ENCODE data around the gene WBP11. TPM values are rescaled to one million over a fixed set of nuclear protein-coding genes. Genes with fewer than 3 reads are reported as not detected.
A peak's percentile ranks its signal among the peaks of the same experiment; 100 is the strongest.

Gene WBP11
- 6.7 TPM for total RNA-seq

DNA sequence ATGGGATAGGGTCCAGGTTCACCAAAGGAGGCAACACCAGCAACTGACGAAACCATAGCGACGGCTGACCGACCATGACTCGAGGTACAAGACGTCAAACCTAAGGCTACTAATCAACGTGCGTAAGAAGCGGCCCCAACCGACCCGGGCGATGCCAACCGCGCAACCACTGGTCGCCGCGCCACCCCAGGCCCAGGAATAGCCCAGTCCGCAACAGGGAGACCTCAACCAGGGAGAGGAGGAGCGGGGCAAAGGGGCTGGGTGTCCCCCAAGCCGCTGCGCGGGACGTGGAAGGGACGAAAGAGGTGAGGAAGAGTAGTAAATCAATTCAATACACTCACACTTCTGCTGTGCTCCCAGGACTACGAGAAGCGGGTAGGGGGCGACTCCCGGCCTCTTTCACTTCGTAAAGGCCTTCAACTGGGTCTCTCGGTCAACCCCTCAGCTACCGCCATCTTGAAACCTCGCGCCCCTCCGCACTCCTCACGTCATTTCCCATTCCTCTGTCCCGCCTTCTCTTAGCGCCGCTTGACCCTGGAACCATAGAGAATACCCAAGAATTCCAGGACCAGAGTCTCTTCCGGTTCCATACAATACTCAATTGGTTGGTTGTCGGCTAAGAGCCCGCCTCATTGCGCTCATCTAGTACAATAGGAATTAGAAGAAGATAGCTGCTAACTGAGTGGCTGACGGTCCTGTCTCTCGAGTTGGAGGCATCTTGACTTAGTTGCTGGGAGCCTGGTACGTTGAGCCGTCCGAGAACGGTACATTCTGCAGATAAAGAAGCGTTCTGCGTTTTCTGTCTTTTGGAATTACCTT lies at the start of gene WBP11, which contains the start of gene C12orf60:
WBP11 (minus strand) TSS at position 468 of the 819 bp plus-strand sequence. CDS start 2,095 bp downstream, outside the sequence.
C12orf60 (plus strand) TSS at position 660 of the 819 bp plus-strand sequence. CDS start 19,266 bp downstream, outside the sequence.
- Histone ChIP-seq H3K27me3 (no peaks in the 10 kb centered on the region), H3K4me3 (peak within 1 kb of the TSS; percentile 84 to 98), H3K27ac (peak within 1 kb of the TSS; percentile 90 to 97), H3K9me3 (no peaks in the 10 kb centered on the region), H3K36me3 (peaks cover 7 to 12% of the 10 kb centered on the region in 2 donors), H3K4me1 (peaks cover 3 to 9% of the 10 kb centered on the region in 2 donors)
- TF ChIP-seq, protein P1, sequence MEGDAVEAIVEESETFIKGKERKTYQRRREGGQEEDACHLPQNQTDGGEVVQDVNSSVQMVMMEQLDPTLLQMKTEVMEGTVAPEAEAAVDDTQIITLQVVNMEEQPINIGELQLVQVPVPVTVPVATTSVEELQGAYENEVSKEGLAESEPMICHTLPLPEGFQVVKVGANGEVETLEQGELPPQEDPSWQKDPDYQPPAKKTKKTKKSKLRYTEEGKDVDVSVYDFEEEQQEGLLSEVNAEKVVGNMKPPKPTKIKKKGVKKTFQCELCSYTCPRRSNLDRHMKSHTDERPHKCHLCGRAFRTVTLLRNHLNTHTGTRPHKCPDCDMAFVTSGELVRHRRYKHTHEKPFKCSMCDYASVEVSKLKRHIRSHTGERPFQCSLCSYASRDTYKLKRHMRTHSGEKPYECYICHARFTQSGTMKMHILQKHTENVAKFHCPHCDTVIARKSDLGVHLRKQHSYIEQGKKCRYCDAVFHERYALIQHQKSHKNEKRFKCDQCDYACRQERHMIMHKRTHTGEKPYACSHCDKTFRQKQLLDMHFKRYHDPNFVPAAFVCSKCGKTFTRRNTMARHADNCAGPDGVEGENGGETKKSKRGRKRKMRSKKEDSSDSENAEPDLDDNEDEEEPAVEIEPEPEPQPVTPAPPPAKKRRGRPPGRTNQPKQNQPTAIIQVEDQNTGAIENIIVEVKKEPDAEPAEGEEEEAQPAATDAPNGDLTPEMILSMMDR (IDR thresholded peaks at IDR 0.05): no peak
- peak; percentile 95 to 98 for DNase-seq (ENCODE audit: low spot score in 2 of 2)
- intact Hi-C loops (cut with DNase I): loop anchor here (2.0 kb wide), 2 partner anchors 28 to 38 kb away; a partner anchor contains a TSS

DNA sequence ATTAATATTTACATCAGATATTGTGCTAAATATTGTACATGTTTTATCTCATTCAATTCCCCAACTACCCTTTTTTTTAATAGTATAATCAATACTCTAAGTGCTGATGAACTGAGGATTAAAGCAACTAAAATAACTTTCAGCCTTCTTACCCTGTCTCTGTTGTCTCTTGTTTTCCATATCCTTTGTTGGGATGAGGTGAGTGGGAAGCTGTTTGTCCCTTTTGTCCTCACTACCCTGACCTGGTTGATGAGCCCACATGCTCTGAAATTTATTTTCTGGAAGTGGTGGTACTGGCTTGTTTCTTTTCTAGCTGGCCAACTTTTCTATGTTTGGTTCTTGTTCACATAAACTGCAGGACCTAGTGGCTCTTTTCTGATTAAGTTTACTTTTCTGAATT lies 49.6 kb upstream of the WBP11 start:
- peaks cover 4 to 22% of the 10 kb centered on the region in 2 donors for H3K4me1 ChIP-seq
- no peaks in the 10 kb centered on the region for H3K9me3 ChIP-seq
- no peak overlapping the region for H3K27ac ChIP-seq
- no peak for DNase-seq (ENCODE audit: low spot score in 2 of 2)
- TF ChIP-seq, protein P1 (IDR thresholded peaks at IDR 0.05): no peak
- H3K4me3 ChIP-seq: no peak overlapping the region
- intact Hi-C loops (cut with DNase I): no loop called here
- H3K36me3 ChIP-seq: no peaks in the 10 kb centered on the region
- no peaks in the 10 kb centered on the region for H3K27me3 ChIP-seq

DNA sequence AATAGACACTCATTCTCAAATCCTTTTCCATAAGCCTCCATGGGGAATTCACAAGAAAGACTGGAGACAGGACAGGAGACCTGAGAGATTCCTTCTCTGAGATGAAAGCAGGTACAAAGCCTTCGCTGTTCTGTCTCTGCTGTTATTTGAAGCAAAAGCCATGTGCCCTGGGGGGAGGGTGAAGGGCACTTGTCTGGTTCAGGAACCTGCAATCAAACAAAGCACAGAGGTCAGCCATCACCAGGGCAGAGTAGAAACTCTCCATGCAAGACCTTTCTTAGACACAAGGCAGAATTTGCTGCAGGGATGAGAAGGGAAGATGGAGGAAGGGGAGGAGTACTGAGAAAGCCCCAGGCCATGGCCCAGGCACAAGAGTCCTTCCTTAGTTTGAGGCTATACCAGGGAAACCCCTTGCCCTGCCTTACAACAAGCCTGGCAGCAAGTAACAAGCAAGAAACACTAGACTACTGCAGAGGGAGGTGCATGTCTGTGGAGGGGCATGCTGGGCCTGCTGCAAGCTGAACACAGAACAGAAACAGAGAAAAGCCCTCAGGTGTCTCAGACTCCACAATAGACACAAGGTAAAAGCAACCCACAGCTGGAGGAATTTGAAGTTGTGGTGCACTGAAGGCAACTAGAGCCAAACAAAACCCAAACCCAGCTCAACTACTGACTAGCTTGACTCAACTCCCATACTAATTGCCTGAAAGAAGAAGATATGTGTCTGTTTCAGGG lies 47.8 kb upstream of the WBP11 start:
- intact Hi-C loops (cut with DNase I): no loop called here
- Histone ChIP-seq H3K4me1 (peaks cover 4 to 35% of the 10 kb centered on the region in 2 donors), H3K27ac (no peak overlapping the region), H3K4me3 (no peak overlapping the region), H3K9me3 (no peaks in the 10 kb centered on the region), H3K36me3 (no peaks in the 10 kb centered on the region), H3K27me3 (no peaks in the 10 kb centered on the region)
- DNase-seq (ENCODE audit: low spot score in 2 of 2): no peak
- TF ChIP-seq, protein P1 (IDR thresholded peaks at IDR 0.05): no peak

DNA sequence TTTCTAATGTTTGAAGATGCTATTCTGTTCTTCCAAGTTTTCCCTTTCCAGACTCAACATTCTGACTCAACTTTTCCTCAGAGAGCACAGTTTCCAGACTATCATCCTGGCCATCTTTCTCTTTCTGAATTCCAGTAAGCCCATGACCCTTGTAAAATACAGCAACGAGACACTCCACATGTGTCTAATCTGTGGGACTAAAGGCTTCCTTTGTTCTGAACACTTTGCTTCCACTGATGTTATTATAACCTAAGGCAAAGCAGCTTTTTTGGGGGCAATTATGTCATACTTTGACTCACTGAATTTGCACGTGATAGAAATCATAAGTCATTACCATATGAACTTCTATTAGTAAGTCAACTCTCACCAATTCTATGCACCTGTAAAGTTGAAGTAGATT lies 46.4 kb upstream of the WBP11 start:
- H3K27me3 ChIP-seq: no peaks in the 10 kb centered on the region
- TF ChIP-seq, protein P1 (IDR thresholded peaks at IDR 0.05): no peak
- H3K4me1 ChIP-seq: peaks cover 8 to 48% of the 10 kb centered on the region in 2 donors
- no peaks in the 10 kb centered on the region for H3K9me3 ChIP-seq
- intact Hi-C loops (cut with DNase I): loop anchor here (2.0 to 10.0 kb wide), 4 partner anchors 43 to 675 kb away; no protein-coding TSS in a partner anchor
- no peaks in the 10 kb centered on the region for H3K36me3 ChIP-seq
- H3K27ac ChIP-seq: peak overlapping the region; percentile 53 to 60
- DNase-seq (ENCODE audit: low spot score in 2 of 2): no peak
- H3K4me3 ChIP-seq: no peak overlapping the region

DNA sequence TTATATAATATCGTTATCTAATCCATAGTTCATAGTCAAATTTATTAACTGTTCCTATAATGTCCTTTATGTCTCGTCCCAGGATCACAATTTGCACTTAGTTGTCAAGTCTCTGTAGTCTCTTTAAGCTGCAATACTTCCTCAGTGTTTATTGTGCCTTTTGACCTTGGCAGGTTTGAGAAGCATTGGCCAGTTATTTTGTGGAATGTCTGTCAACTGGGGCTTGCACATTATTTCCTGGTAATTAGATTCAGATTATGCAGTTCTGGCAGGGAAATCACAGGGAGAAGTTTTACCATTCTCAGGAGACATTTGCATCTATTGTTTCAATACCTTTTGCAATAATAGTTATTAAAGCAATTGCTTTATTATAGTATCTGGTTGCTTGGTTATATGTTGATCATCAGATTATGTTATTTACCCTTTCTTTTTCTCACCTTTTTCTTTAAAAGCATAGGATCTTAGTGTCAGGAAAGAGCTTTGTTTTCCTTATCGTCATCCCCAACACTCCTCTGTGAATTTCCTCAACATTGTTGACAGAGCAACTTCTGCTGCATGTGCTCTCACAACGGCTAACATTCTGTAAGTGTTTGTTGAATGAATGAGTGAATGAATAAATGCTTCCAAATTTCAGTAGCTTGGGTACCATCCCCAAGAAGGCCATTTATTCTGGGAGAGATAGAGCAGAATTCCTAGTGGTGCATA lies 43.8 kb upstream of the WBP11 start:
- Histone ChIP-seq H3K4me3 (no peak overlapping the region), H3K27me3 (no peaks in the 10 kb centered on the region), H3K36me3 (no peaks in the 10 kb centered on the region), H3K27ac (peak overlapping the region; percentile 11 to 87), H3K4me1 (peaks cover 8 to 65% of the 10 kb centered on the region in 2 donors), H3K9me3 (no peaks in the 10 kb centered on the region)
- TF ChIP-seq, protein P1 (IDR thresholded peaks at IDR 0.05): no peak
- DNase-seq (ENCODE audit: low spot score in 2 of 2): no peak
- intact Hi-C loops (cut with DNase I): loop anchor here (5.0 to 10.0 kb wide), 3 partner anchors 100 to 678 kb away; no protein-coding TSS in a partner anchor
